Stimulated activated CD4-positive, alpha-beta T cell treated with anti-CD3 and anti-CD28 coated beads, Interleukin-12 subunit alpha, Interleukin-12 subunit beta, amount 100 ng/mL, for 24 hours (primary cell): ENCODE data around the gene SPRR5.

Source experiments
- DNase-seq, 2 experiments: peaks; one replicate each; pipeline ENCODE4 v3.0.0-alpha.2; 2020; ENCODE audit warnings: low read depth in 2 of 2

The SPRR5 gene

DNA sequence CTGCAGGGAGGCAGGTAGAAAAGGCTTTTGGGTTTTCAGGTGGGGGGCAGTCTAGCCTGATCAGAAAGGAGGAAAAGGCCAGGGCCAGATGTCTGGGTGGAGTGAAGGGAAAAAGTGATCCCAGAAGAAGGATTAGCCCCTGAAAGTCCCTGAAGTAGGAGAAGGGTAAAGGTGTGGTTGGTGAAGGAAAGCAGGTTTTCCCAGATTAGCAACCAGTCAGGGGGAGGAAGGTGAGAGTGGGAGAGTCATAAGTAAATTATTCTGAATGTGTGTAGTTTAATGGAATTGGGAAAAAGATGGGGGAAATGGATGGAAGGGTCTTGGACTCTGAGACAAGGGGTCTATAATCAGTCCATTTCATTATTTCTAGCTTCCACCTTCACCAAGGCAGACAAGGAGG lies 36.2 kb downstream of the SPRR5 start:
- no peak for DNase-seq

GRCh38 chr1:152983743-152984142 lies 36.7 kb downstream of the SPRR5 start, which contains the start of gene SPRR1A:
Gene SPRR1A, plus strand, starts transcription at chr1:152984081. Its CDS starts 1,150 bp downstream, at chr1:152985231.
- no peak for DNase-seq

GRCh38 chr1:152986578-152986977 lies 39.6 kb downstream of the SPRR5 start:
- DNase-seq: no peak

GRCh38 chr1:152993186-152993585 lies 46.2 kb downstream of the SPRR5 start:
- no peak for DNase-seq

DNA sequence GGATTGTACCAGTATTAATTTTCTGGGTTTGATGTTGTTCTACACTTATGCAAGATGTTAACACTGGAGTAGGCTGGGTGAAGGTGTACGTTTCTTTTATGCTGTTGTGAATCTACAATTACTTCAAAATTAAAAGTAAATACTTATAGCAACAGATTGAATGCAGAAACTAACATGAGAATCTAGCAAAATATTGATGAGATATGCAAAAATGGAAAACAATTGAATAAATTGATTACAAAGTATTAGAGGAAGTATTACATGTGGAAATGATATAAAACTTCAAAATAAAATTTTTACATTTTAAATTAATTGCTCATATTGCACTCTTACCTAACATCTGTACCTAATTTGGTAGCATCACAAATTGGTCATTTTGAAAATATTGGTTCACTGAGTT lies 48.8 kb downstream of the SPRR5 start:
- DNase-seq: no peak

GRCh38 chr1:152996633-152997400 lies 49.8 kb downstream of the SPRR5 start:
- no peak for DNase-seq

DNA sequence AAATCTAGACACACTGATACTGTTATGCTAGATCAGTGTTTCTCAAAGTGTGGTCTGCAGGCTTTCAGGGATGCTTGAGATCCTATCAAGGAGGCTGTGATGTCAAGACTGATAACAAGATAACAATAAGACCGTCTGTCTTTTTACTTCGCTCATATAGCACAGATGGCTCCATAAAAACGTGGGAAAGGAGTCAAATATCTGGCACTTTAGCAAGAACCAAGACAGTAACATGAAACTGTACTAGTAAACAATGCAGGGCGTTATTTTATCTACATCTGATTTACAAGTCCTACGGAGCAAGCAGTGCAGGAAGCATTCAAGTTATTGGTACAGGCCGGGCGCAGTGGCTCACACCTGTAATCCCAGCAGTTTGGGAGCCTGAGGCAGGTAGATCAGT lies 50.9 kb downstream of the SPRR5 start:
- DNase-seq: no peak

DNA sequence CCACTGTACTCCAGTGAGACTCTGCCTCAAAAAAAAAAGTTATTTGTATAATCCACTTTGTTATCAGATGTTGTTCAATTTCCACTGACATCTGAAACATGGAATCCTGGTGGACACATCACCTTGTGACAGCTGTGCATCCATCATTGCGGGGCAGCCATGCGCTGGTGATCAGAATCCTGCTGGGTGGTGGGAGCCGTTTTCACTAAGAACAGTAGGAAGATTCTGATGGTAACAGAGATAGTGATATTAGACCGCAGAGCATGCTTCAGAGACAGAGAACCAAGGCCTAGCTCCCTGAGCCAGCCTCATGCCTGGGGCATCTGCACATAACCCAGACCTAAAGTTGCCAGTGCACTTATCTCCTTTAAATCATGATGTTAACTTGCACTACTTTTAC lies 51.5 kb downstream of the SPRR5 start:
- no peak for DNase-seq
